Colonic mucosa (tissue), 4 donors: ENCODE results near the gene BIN1. TPM values are rescaled to one million over a fixed set of nuclear protein-coding genes. Genes with fewer than 3 reads are reported as not detected.

Source experiments
- DNase-seq: peaks from one replicate; pipeline ENCODE4 v3.0.0-alpha.2; 2020
- H3K27ac ChIP-seq: fragments of 200-600 bp; one replicate; pipeline ENCODE4 v1.8.0; 2021
- H3K27me3 ChIP-seq: fragments of 200-600 bp; one replicate; pipeline ENCODE4 v1.8.0; 2021
- H3K36me3 ChIP-seq: fragments of 200-600 bp; one replicate; pipeline ENCODE4 v1.8.0; 2021
- H3K4me1 ChIP-seq: fragments of 200-600 bp; one replicate; pipeline ENCODE4 v1.8.0; 2021; ENCODE audit warnings: mild to moderate bottlenecking
- H3K4me3 ChIP-seq: fragments of 200-600 bp; one replicate; pipeline ENCODE4 v1.8.0; 2021
- H3K9ac ChIP-seq, 2 donors: one replicate each; pipeline ENCODE4 v1.7.0; 2013; ENCODE audit warnings: control low read depth in 2 of 2, low read depth in 2 of 2, low read length in 2 of 2
- H3K9me3 ChIP-seq: fragments of 200-600 bp; one replicate; pipeline ENCODE4 v1.8.0; 2021
- CTCF ChIP-seq: fragments of 200-600 bp; IDR thresholded peaks from one replicate; pipeline ENCODE4 v1.8.0; 2022; ENCODE audit warnings: antibody characterized with exemption, mild to moderate bottlenecking
- intact Hi-C: fragments of 100-400 bp; cut with DNase I; formaldehyde crosslinking; loops from one replicate; pipeline ENCODE4 v1.14.1; 2022
- total RNA-seq, 2 donors: library from RNA; stranded (reverse); fragmentation: NEBNext Ultra II Directional in 1 of 2; extraction: Animal tissue kit (Norgen Biotek cat#: 25700) in 1 of 2; gene quantifications; one replicate each; pipeline ENCODE4 v1.2.1, GENCODE V29; 2021
- donor health status: healthy.
- donor health status: DM: no; HTN: no; CAD: no.
- donor health status: DM: no; HTN: no; CAD: no.

Gene BIN1
- total RNA-seq, 2 donors from 2014 or later: 38.5 to 60.8 TPM

- Histone ChIP-seq H3K4me1 (no peaks in the 10 kb centered on the region), H3K27me3 (no peaks in the 10 kb centered on the region), H3K27ac (no peak overlapping the region), H3K4me3 (no peak overlapping the region), H3K36me3 (no peaks in the 10 kb centered on the region), H3K9ac (no peak overlapping the region), H3K9me3 (no peaks in the 10 kb centered on the region)
- intact Hi-C loops: no loop called here
- no peak for TF ChIP-seq CTCF
- no peak for DNase-seq
These were observed 32.0 kb downstream of the BIN1 start for GRCh38 chr2:127074936-127075335.

- H3K4me3 ChIP-seq: no peak overlapping the region
- intact Hi-C loops: no loop called here
- no peak for TF ChIP-seq CTCF
These were observed 32.6 kb downstream of the BIN1 start for GRCh38 chr2:127074358-127074757.

GRCh38 chr2:127072970-127073369 is 34.0 kb downstream of the BIN1 start:
- Histone ChIP-seq H3K27ac (no peak overlapping the region), H3K9ac (no peak overlapping the region), H3K27me3 (no peaks in the 10 kb centered on the region), H3K4me1 (no peaks in the 10 kb centered on the region), H3K9me3 (no peaks in the 10 kb centered on the region), H3K36me3 (no peaks in the 10 kb centered on the region), H3K4me3 (no peak overlapping the region)
- TF ChIP-seq CTCF: no peak
- no peak for DNase-seq
- intact Hi-C loops: no loop called here

More at GRCh38 chr2:127074358-127074757, 32.6 kb downstream of the BIN1 start:
- Histone ChIP-seq H3K9ac (no peak overlapping the region), H3K36me3 (no peaks in the 10 kb centered on the region), H3K27me3 (no peaks in the 10 kb centered on the region), H3K9me3 (no peaks in the 10 kb centered on the region), H3K4me1 (no peaks in the 10 kb centered on the region), H3K27ac (no peak overlapping the region)
- DNase-seq: no peak

GRCh38 chr2:127072396-127072795 is 34.6 kb downstream of the BIN1 start:
- DNase-seq: no peak
- no peaks in the 10 kb centered on the region for H3K36me3 ChIP-seq
- H3K9me3 ChIP-seq: no peaks in the 10 kb centered on the region
- H3K4me1 ChIP-seq: peaks cover 4% of the 10 kb centered on the region
- no peaks in the 10 kb centered on the region for H3K27me3 ChIP-seq
- no peak overlapping the region for H3K9ac ChIP-seq
- TF ChIP-seq CTCF: no peak
- no peak overlapping the region for H3K27ac ChIP-seq
- H3K4me3 ChIP-seq: no peak overlapping the region
- intact Hi-C loops: no loop called here

DNA sequence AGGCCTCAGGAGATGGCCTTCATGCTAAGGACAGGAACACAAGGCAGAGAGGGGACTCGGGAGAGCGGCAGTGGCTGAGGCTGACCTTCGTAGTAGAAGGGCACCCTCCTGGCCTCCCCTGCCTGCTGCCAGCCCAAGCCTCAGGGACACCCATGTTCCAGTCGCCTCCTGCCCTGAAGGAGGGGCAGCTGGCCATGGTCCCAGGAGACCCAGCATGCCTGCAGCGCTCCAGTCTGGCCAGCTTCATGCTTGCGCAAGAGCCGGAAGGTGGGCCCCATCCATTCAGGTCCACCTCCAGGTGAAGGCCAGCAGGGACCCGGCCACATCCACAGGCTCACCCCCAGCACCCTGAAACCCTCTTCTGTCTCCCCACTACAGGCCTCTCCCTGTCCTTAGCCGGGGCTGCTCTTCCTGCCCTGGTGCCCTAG is 35.0 kb downstream of the BIN1 start:
- intact Hi-C loops: no loop called here
- TF ChIP-seq CTCF: no peak

GRCh38 chr2:127070221-127070620 is 36.7 kb downstream of the BIN1 start:
- DNase-seq: no peak
- no peaks in the 10 kb centered on the region for H3K27me3 ChIP-seq
- H3K9me3 ChIP-seq: no peaks in the 10 kb centered on the region
- H3K27ac ChIP-seq: no peak overlapping the region
- peaks cover 6% of the 10 kb centered on the region for H3K4me1 ChIP-seq
- H3K36me3 ChIP-seq: no peaks in the 10 kb centered on the region
- H3K4me3 ChIP-seq: no peak overlapping the region
- TF ChIP-seq CTCF: no peak
- intact Hi-C loops: no loop called here
- H3K9ac ChIP-seq: no peak overlapping the region

More for the DNA sequence above, 35.0 kb downstream of the BIN1 start:
- Histone ChIP-seq H3K9ac (no peak overlapping the region), H3K4me3 (no peak overlapping the region), H3K27me3 (no peaks in the 10 kb centered on the region), H3K27ac (no peak overlapping the region), H3K4me1 (peaks cover 4% of the 10 kb centered on the region), H3K9me3 (no peaks in the 10 kb centered on the region), H3K36me3 (no peaks in the 10 kb centered on the region)
- DNase-seq: no peak
